ENCODE data around the gene PLPP6.

- no peak for TF ChIP-seq CTCF (optimal IDR thresholded peaks at IDR 0.05 in 1 of 3, IDR thresholded peaks at IDR 0.05 in 1 of 3, conservative IDR thresholded peaks at IDR 0.05 in 1 of 3; ENCODE audit: extremely low read depth in 1 of 3, insufficient read depth in 2 of 3, low read length in 3 of 3)
- no peak for TF ChIP-seq EZH2 (IDR thresholded peaks at IDR 0.05; ENCODE audit: low read length)
These were observed 43.4 kb upstream of the PLPP6 start for GRCh38 chr9:4618700-4619099.

All from keratinocyte (primary cell).